ENCODE data around the gene NAV2.

- TF ChIP-seq EZH2 (IDR thresholded peaks at IDR 0.05; ENCODE audit: low read depth) = no peak
- TF ChIP-seq CTCF (conservative IDR thresholded peaks at IDR 0.05) = no peak
Observed at GRCh38 chr11:20050551-20051333, 338.1 kb downstream of the NAV2 start.

All from PC-9 (cell line).